Gastrocnemius medialis (tissue), 4 donors: ENCODE results near the gene RARB. TPM values are rescaled to one million over a fixed set of nuclear protein-coding genes. Genes with fewer than 3 reads are reported as not detected.

Source experiments
- ATAC-seq, 2 donors: fragments of 150-250 bp; one replicate each; pipeline ENCODE4 v1.9.1; 2016
- DNase-seq, 2 donors: peaks; one replicate each; pipeline ENCODE4 v3.0.0-alpha.2; 2019
- H3K27ac ChIP-seq, 4 donors: fragments of 200-600 bp; sonication (generic); 1 replicate in 1 of 4; 2 replicates in 3 of 4; pipeline ENCODE4 v1.5.1; 2016 to 2018; ENCODE audit warnings: mild to moderate bottlenecking in 2 of 4, moderate library complexity in 1 of 4
- H3K27me3 ChIP-seq, 3 donors: fragments of 200-600 bp; sonication (generic) in 2 of 3; 1 replicate in 1 of 3; 2 replicates in 2 of 3; pipeline versions ENCODE4 v1.5.1 to v1.6.0; 2016 to 2019; ENCODE audit warnings: mild to moderate bottlenecking in 1 of 3, moderate library complexity in 1 of 3
- H3K36me3 ChIP-seq, 2 donors: fragments of 200-600 bp; sonication (generic) in 1 of 2; one replicate each; pipeline ENCODE4 v1.5.1; 2017 to 2018
- H3K4me1 ChIP-seq, 2 donors: fragments of 200-600 bp; sonication (generic) in 1 of 2; one replicate each; pipeline ENCODE4 v1.5.1; 2016 to 2017; ENCODE audit warnings: mild to moderate bottlenecking in 2 of 2
- H3K4me3 ChIP-seq, 4 donors: fragments of 200-600 bp; sonication (generic) in 3 of 4; 1 replicate in 1 of 4; 2 replicates in 3 of 4; pipeline ENCODE4 v1.5.1; 2016 to 2019; ENCODE audit warnings: mild to moderate bottlenecking in 2 of 4
- H3K9me3 ChIP-seq, 3 donors: fragments of 200-600 bp; sonication (generic) in 2 of 3; 1 replicate in 1 of 3; 2 replicates in 2 of 3; pipeline ENCODE4 v1.5.1; 2016 to 2019
- CTCF ChIP-seq, 5 experiments: fragments of 450-650 bp in 3 of 5; fragments of 200-600 bp in 2 of 5; sonication (generic) in 2 of 5; IDR thresholded peaks in 4 of 5; conservative IDR thresholded peaks in 1 of 5; 1 replicate in 4 of 5; 2 replicates in 1 of 5; pipeline ENCODE4 v1.5.1; 2016 to 2019; ENCODE audit warnings: antibody characterized with exemption in 5 of 5, mild to moderate bottlenecking in 3 of 5, moderate library complexity in 3 of 5
- POLR2A ChIP-seq, 2 donors: fragments of 450-650 bp; IDR thresholded peaks; one replicate each; pipeline ENCODE4 v1.6.1; 2017; ENCODE audit warnings: antibody characterized with exemption in 2 of 2, mild to moderate bottlenecking in 2 of 2, moderate library complexity in 2 of 2
- in situ Hi-C, 4 donors: fragments of 200-750 bp; cut with MboI; loops; one replicate each; pipeline versions ENCODE4 v1.15.0 to v1.8.0; 2017; ENCODE audit warnings: low sequenced_read_pairs in 4 of 4
- intact Hi-C: fragments of 100-400 bp; cut with DNase I; formaldehyde crosslinking; loops from one replicate; pipeline ENCODE4 v1.15.1; 2023; ENCODE audit warnings: low total_unique reads
- total RNA-seq, 4 donors: library from RNA; depleted of rRNA; stranded (reverse); fragments of >200 nt; gene quantifications; one replicate each; pipeline versions ENCODE4 v1.1.0 to v1.2.3, GENCODE V29; 2016

The RARB gene
- total RNA-seq, 4 donors from 2014 or later, result 1.2 to 3.0 (median 1.9) TPM

- intact Hi-C loops (no loop called here), in situ Hi-C loops (loop anchor here in 3 of 4 donors (10.0 to 25.0 kb wide), 2 partner anchors 157 to 349 kb away; partner anchors contain the start of genes NGLY1 (in 1 of the 3) and OXSM (in 1 of the 3))
- TF ChIP-seq POLR2A (IDR thresholded peaks at IDR 0.05) (no peak), CTCF (IDR thresholded peaks at IDR 0.05 in 4 of 5, conservative IDR thresholded peaks at IDR 0.05 in 1 of 5) (no peak)
- H3K36me3 ChIP-seq, result no peaks in the 10 kb centered on the region
- no peaks in the 10 kb centered on the region for H3K9me3 ChIP-seq
- peak overlapping the region in 2 of 4 donors; percentile 7 to 16 for H3K27ac ChIP-seq
- H3K4me3 ChIP-seq, result no peak overlapping the region
- H3K27me3 ChIP-seq, result no peaks in the 10 kb centered on the region
- ATAC-seq (no peak), DNase-seq (no peak)
- H3K4me1 ChIP-seq, result peaks cover 0 to 22% of the 10 kb centered on the region in 2 donors
Observed at GRCh38 chr3:25437953-25438352, 9.9 kb downstream of the RARB start.

- Histone ChIP-seq H3K36me3 (no peaks in the 10 kb centered on the region), H3K27ac (peak overlapping the region in 1 of 4 donors; percentile 7), H3K27me3 (no peaks in the 10 kb centered on the region), H3K9me3 (no peaks in the 10 kb centered on the region), H3K4me1 (peaks cover 0 to 12% of the 10 kb centered on the region in 2 donors), H3K4me3 (no peak overlapping the region)
- DNase-seq (no peak), ATAC-seq (no peak)
- in situ Hi-C loops, result loop anchor here in 3 of 4 donors (10.0 to 25.0 kb wide), 2 partner anchors 156 to 348 kb away; partner anchors contain the start of genes NGLY1 (in 1 of the 3) and OXSM (in 1 of the 3)
- TF ChIP-seq CTCF (IDR thresholded peaks at IDR 0.05 in 4 of 5, conservative IDR thresholded peaks at IDR 0.05 in 1 of 5), result no peak
- intact Hi-C loops, result no loop called here
Observed at GRCh38 chr3:25438791-25439555, 10.9 kb downstream of the RARB start.

GRCh38 chr3:25441234-25441856, 13.3 kb downstream of the RARB start:
- DNase-seq, result no peak
- H3K27me3 ChIP-seq, result no peaks in the 10 kb centered on the region
- H3K27ac ChIP-seq, result no peak overlapping the region
- H3K9me3 ChIP-seq, result no peaks in the 10 kb centered on the region
- peaks cover 0 to 9% of the 10 kb centered on the region in 2 donors for H3K4me1 ChIP-seq
- H3K36me3 ChIP-seq, result no peaks in the 10 kb centered on the region
- ATAC-seq, result no peak
- intact Hi-C loops (no loop called here), in situ Hi-C loops (loop anchor here in 1 of 4 donors (25.0 kb wide), 1 partner anchor 346 kb away; the partner anchor contains the start of genes NGLY1 and OXSM)
- TF ChIP-seq POLR2A (IDR thresholded peaks at IDR 0.05) (no peak), CTCF (IDR thresholded peaks at IDR 0.05 in 4 of 5, conservative IDR thresholded peaks at IDR 0.05 in 1 of 5) (peak; percentile 39 to 61 (median 50))
- no peak overlapping the region for H3K4me3 ChIP-seq

- Histone ChIP-seq H3K36me3 (no peaks in the 10 kb centered on the region), H3K4me1 (peaks cover 0 to 9% of the 10 kb centered on the region in 2 donors), H3K4me3 (no peak overlapping the region), H3K27me3 (no peaks in the 10 kb centered on the region), H3K9me3 (no peaks in the 10 kb centered on the region), H3K27ac (no peak overlapping the region)
- DNase-seq (no peak), ATAC-seq (no peak)
- TF ChIP-seq POLR2A (IDR thresholded peaks at IDR 0.05) (no peak), CTCF (IDR thresholded peaks at IDR 0.05 in 4 of 5, conservative IDR thresholded peaks at IDR 0.05 in 1 of 5) (no peak)
- intact Hi-C loops (no loop called here), in situ Hi-C loops (loop anchor here in 1 of 4 donors (25.0 kb wide), 1 partner anchor 345 kb away; the partner anchor contains the start of genes NGLY1 and OXSM)
Observed at GRCh38 chr3:25442486-25442885, 14.4 kb downstream of the RARB start.
